GM18861 (cell line): ENCODE results near the gene NCEH1.
A peak's percentile ranks its signal among the peaks of the same experiment; 100 is the strongest.
"Not testable (repeated sequence)": the region's sequence is repeated elsewhere in the genome, so short reads cannot be mapped to it uniquely, and the experiment has no call there.

ENCODE experiments used
- ATAC-seq: cut with Tn5 transposase; IDR thresholded peaks from one replicate; pipeline ENCODE4 v1.9.1; 2021; ENCODE audit not compliant: unreplicated experiment

The NCEH1 gene

DNA sequence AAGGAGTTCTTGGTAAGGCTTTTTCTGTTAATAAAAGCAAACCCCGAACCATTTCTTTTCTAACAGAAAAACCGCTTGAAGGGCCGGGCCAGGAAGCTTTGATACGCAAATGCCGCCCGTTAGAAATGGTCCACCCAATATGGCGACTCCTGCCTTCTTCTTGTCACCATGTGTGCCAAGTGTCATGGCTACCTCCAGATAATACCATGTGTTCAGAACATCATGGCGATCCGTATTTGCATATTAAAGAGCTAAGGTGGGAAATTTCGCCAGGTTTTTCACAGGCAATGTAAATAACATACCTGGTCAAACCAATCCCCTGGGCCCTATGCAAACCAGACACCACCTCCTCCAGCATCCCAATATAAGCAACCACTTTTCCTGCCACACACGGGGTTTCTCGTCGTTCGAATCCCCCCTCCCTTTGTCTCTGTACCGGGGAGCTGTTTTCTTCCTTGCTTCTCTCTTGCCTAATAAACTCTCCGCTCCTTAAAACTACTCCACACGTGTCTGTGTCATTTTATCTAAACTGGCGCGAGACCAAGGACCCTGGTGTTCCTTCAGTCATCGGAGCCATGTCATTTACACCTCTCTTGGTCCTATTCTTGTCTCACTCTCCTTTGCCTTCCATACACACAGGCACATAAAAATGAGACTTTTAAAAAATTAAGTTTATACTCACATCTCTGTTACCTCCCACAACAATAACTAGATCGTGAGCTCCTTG is 34.5 kb downstream of the NCEH1 start:
- no peak for ATAC-seq

GRCh38 chr3:172675441-172676193 is 35.2 kb downstream of the NCEH1 start:
- ATAC-seq: no peak

GRCh38 chr3:172673210-172673679 is 37.6 kb downstream of the NCEH1 start:
- no peak for ATAC-seq

DNA sequence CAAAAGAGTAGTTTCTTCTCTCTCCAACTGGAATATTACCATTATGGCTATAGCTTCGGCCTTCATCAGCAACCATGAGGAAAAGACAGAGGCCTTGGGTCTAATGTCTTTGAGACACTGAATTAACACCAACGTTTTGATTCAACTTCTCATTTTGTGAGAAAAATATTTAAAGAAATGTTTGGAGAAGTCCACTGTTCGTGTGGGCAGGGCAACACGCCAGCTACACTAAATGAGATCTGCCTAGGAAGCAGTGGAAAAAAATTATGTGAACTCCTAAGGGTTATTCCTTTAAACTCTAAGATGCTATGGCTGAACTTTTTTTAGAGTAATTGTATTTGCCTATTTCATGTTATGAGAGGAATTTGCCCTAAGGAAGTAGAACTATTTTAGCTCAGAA is 41.8 kb downstream of the NCEH1 start:
- no peak for ATAC-seq

DNA sequence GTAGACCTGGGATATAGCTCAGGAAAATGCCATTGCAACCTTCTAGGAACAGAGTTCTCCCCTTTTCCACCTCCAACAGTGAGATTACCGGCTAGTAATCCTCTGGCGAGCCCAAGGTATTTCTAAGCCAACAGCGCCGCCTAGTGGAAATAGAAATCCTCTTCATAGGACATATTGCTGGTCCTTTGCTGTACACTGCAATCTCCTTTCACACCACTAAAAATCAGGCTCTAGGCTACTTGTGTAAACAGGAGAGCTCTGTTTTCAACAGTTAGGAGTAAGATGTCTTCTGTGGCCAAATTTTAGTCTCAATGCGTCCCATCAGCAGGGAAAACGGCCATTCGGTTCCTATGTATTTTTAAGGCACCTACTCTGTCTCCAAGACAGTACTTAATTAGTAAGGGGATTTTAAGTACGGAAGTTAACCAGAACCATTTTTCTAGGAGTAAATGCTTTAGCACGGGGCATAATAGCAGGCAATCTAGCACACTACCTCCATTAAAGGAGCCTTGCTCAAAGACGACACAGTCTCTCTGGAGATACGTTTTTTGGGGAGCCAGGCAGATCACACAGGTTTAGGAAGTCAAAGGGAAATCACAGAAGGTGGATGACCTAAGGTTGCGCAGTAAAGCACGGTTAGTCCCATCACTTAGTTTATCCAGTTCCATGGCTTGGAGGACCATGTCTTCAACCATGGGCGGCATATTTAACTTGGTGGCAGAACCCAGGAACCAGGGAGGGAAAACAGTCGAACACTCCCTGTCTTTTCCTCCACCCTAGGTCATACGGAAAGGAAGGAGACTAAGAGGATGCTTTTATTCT is 43.8 kb downstream of the NCEH1 start:
- peak; percentile 100 for ATAC-seq

DNA sequence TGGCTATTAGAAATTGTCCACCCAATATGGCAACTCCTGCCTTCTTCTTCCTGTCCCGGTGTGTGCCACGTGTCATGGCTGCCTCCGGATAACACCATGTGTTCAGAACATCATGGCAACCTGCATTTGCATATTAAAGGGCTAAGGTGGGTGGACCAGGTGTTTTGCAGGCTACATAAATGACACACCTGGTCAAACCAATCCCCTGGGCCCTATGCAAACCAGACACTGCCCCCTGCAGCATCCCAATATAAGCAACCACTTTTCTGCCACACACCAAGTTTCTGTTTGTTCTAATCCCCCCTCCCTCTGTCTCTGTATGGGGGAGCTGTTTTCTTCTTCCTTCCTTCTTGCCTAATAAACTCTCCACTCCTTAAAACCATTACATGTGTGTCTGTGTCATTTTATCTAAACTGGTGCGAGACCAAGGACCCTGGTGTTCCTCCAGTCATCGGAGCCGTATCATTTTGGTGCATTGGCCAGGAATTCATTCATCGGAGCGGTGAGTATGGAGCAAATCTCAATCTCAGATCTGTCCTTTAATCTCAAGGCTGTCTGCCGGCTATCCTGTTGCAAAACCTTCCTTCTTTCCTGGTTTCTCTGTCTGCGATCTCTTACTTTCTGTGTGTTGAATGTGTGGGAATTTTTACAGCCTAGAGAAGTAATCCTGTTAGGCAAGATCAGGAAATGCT is 44.5 kb downstream of the NCEH1 start:
- ATAC-seq: no peak

GRCh38 chr3:172665510-172665909 is 45.4 kb downstream of the NCEH1 start:
- ATAC-seq: not testable (repeated sequence)

- ATAC-seq: not testable (repeated sequence)
Measured at GRCh38 chr3:172660421-172660820, 50.4 kb downstream of the NCEH1 start.

- no peak for ATAC-seq
Measured at GRCh38 chr3:172659246-172660002, 51.4 kb downstream of the NCEH1 start.

GRCh38 chr3:172658344-172659245 is 52.3 kb downstream of the NCEH1 start:
- no peak for ATAC-seq

DNA sequence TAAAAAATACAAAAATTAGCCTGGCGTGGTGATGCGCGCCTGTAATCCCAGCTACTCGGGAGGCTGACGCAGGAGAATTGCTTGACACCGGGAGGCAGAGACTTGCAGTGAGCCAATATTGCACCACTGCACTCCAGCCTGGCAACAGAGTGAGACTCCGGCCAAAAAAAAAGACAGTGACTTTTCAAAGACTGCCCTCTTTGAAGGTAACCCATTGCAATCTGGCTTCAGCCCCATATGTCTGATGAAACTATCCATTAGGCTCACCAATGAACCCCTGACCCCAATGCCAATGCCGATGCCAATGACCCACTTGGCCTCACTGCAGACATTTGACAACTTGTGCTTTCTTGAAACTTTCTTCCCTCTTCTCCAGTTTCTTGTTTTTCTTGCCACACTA is 54.3 kb downstream of the NCEH1 start:
- no peak for ATAC-seq

- no peak for ATAC-seq
Measured at GRCh38 chr3:172655388-172655787, 55.5 kb downstream of the NCEH1 start.

GRCh38 chr3:172654470-172654869 is 56.4 kb downstream of the NCEH1 start:
- ATAC-seq: no peak

- no peak for ATAC-seq
Measured at GRCh38 chr3:172653004-172653572, 57.8 kb downstream of the NCEH1 start.

DNA sequence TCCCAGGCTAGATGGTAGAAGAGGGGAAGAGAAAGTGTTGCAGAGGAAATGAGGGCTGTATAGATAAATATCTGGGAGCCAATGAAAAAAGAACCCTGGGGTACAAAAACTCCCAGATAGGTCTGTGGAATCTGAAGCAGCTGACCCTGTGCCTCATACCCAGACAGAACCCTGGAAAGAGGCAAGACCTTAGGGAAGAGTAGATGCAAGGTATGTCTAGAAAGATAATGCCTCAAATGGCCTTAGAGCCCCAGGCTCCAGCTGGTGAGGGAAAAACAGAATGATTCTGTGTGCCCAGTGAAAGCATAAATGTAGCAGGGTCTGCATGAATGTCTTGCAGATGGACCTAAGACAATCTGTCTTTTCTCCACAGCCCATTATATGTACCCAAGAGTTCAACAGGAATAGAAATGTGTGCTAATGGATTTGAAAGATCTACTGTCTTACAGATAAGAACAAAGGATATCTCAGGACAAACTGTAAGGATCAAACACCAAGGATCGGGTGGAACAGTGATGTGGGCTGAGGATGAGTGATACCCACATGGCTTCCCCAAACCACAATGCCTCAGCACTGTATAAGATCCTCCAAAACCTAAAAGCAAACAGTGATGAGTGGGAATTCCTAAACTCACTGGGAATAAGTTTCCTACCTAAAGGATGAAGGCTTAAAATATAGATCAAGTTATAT is 58.8 kb downstream of the NCEH1 start:
- no peak for ATAC-seq

DNA sequence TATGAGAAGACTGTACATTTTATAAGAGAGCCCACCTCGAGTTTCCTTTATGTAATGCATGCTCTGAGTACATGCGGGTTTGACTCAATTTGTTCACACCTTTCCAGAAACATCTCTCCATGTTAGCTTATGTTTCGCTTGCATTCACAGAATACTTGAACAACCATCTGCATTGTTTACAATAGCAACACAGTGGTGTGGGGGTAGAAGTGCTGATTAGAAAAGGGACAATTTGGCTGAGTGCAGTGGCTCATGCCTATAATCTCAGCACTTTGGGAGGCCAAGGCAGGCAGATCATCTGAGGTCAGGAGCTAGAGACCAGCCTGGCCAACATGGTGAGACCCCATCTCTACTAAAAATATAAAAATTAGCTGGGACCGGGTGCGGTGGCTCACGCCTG is 60.9 kb downstream of the NCEH1 start:
- no peak for ATAC-seq

GRCh38 chr3:172648747-172649146 is 62.1 kb downstream of the NCEH1 start:
- no peak for ATAC-seq

DNA sequence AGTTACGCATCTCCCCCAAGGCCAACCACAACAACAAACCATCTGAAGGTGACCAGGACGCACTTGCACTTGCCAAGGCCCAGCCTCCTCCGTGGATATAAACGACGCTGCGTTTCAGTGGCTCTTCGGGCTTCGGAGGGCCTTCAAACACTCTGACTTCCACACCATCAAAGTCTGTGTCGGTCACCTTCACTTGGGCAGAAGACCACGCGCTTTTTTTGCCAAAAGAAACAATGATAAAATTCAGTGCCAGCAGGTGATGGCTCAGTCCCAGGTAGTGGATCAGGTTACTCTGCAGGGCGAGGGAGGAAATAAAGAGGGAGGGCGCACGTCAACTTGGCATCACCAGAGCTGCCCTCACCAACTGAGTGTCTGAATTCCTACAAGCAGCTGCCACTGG is 63.0 kb downstream of the NCEH1 start:
- no peak for ATAC-seq
